ENCODE measurements around the gene TUBGCP6. TPM values are rescaled to one million over a fixed set of nuclear protein-coding genes. Genes with fewer than 3 reads are reported as not detected.
A peak's percentile ranks its signal among the peaks of the same experiment; 100 is the strongest.
"Not testable (repeated sequence)": the region's sequence is repeated elsewhere in the genome, so short reads cannot be mapped to it uniquely, and the experiment has no call there.

TUBGCP6 gene
- total RNA-seq, 2 experiments from 2014 or later = 62.9 to 71.4 TPM

DNA sequence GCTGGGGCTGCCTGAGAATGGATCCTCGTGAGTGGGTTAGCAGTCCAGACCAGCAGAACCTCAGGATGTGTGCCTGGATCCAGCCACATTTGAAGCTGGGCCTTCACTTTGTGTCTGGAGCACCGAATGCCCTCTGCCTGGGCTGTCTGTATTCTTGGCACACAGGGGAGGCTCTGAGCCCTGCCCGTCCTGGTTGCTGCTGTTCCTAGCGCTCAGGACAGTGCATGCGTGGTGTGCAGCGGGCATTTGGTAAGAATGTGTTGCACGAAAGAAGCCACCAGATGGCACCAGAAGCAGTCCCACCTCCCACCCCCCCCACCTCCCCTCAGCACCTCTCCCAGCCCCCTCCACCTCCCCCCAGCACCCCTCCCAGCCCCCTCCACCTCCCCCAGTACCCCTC is 29.5 kb upstream of the TUBGCP6 start:
- no peak overlapping the region for H3K4me3 Mint-ChIP-seq
- DNase-seq = peak; percentile 59
- POLR2A ChIA-PET = no interaction called here
- H3K36me3 Mint-ChIP-seq (ENCODE audit: low read depth) = no peaks in the 10 kb centered on the region
- H3K9me3 Mint-ChIP-seq = no peaks in the 10 kb centered on the region
- peaks cover 10% of the 10 kb centered on the region for H3K27me3 Mint-ChIP-seq
- peaks cover 13% of the 10 kb centered on the region for H3K4me1 Mint-ChIP-seq
- CTCF ChIA-PET = interaction anchor here (0.5 to 5.5 kb wide), 5 partner anchors 11 to 74 kb away, joined by 3 to 25 read pairs (median 3); partner anchors contain the start of genes HDAC10 and MAPK12
- no peak overlapping the region for H3K27ac Mint-ChIP-seq

DNA sequence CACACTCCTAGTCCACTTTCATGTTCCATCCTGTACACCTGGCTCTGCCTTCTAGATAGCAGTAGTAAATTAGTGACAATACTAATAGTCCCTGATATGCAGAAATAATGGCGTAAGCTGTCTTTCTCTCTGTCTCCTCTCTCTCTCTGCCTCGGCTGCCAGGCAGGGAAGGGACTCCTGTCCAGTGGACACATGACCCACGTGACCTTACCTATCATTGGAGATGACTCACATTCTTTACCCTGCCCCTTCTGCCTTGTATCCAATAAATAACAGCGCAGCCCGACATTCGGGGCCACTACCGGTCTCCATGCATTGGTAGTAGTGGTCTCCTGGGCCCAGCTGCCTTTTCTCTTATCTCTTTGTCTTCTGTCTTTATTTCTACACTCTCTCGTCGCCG is 29.0 kb upstream of the TUBGCP6 start:
- H3K36me3 Mint-ChIP-seq (ENCODE audit: low read depth); H3K27ac Mint-ChIP-seq; DNase-seq; POLR2A ChIA-PET; H3K9me3 Mint-ChIP-seq; H3K4me3 Mint-ChIP-seq: not testable (repeated sequence)
- Mint-ChIP-seq H3K27me3 (peaks cover 11% of the 10 kb centered on the region), H3K4me1 (peaks cover 14% of the 10 kb centered on the region)
- CTCF ChIA-PET = interaction anchor here (1.2 to 5.5 kb wide), 5 partner anchors 10 to 252 kb away, joined by 3 to 25 read pairs (median 5); partner anchors contain the start of genes HDAC10, MAPK12 and SCO2

DNA sequence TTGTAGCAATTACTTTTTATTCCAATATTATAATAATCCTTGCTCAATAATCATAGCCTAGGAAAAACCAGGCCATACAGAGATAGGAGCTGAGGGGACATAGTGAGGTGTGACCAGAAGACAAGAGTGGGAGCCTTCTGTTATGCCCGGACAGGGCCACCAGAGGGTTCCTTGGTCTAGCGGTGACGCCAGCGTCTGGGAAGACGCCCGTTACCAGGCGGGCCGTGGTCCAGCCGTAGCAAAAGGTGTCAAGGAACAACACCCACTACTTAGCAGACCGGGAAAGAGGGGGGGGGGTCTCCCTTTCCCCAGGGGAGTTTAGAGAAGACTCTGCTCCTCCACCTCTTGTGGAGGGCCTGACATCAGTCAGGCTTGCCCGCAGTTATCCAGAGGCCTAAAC is 28.5 kb upstream of the TUBGCP6 start:
- CTCF ChIA-PET = interaction anchor here (1.2 to 5.5 kb wide), 6 partner anchors 10 to 252 kb away, joined by 3 to 25 read pairs (median 4); partner anchors contain the start of genes HDAC10, MAPK12 and SCO2
- H3K27ac Mint-ChIP-seq; H3K9me3 Mint-ChIP-seq; DNase-seq; POLR2A ChIA-PET; H3K4me3 Mint-ChIP-seq; H3K36me3 Mint-ChIP-seq (ENCODE audit: low read depth): not testable (repeated sequence)
- peaks cover 14% of the 10 kb centered on the region for H3K4me1 Mint-ChIP-seq
- H3K27me3 Mint-ChIP-seq = peaks cover 13% of the 10 kb centered on the region

DNA sequence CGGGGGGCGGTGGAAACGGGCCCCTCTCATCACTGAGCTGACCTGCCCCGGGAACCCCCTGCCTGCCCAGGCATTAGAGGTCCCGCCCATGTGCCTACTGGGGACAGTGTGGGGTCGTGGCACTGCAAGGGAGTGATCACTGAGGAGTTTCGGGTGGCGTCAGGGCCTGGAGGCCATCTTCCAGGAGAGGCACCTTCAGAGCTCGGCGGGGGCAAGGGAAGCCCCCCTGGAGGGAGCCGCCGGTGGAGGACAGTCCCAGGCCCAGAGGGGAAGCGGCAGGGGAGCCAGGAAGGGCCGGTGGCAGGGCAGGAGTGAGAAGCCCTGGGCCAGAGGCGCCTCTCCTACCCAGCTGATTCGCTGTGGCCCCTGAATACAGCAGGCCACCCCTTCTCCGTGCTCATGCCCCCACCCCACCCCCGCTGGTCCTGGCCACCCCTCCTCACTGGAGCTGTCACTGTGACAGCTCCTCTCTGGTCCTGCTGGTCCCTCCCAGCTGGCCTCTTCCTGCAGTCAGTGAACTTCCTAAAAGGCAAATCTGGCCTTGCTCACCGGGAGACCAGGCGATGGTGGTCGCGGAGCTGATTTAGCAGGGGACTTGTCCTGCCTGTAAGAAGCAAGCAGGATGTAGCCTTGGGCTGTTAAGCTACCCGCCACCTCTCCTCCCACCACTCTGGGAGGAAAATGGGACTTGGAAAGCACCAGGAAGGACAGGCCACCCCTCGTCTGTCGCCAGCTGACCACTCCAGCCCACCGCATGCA is 27.4 kb upstream of the TUBGCP6 start:
- CTCF ChIA-PET = interaction anchor here (0.9 to 5.5 kb wide), 6 partner anchors 9 to 254 kb away, joined by 4 to 25 read pairs (median 4); partner anchors contain the start of genes HDAC10, MAPK12 and SCO2
- H3K4me1 Mint-ChIP-seq = peaks cover 18% of the 10 kb centered on the region
- DNase-seq = no peak
- no peak overlapping the region for H3K4me3 Mint-ChIP-seq
- POLR2A ChIA-PET = no interaction called here
- no peak overlapping the region for H3K27ac Mint-ChIP-seq
- H3K9me3 Mint-ChIP-seq = no peaks in the 10 kb centered on the region
- H3K36me3 Mint-ChIP-seq (ENCODE audit: low read depth) = no peaks in the 10 kb centered on the region
- H3K27me3 Mint-ChIP-seq = peaks cover 13% of the 10 kb centered on the region

DNA sequence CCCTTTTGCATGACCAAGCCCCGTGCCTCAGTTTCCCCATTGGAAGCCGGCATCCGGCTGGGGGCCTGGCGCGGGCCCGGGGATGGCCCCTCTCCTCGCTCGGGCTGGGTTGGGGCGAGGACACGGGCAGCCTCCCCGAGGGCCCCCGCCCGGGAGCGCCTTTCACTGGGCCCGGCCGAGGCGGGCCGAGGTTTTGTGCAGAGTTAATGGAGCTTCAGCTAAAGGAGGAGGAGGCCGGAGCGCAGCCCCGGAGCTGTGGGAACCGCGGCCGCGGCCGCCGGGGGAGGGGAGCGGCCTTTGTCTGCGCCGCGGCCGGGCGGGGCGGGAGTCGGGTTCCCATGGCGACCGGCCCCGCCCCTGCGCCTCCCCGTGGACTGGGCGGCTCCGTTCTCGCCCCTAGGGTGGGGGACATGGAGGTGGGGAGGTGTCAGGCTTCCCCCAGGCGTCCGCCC is 26.7 kb upstream of the TUBGCP6 start:
- no peak overlapping the region for H3K27ac Mint-ChIP-seq
- H3K9me3 Mint-ChIP-seq = no peaks in the 10 kb centered on the region
- H3K4me1 Mint-ChIP-seq = peaks cover 18% of the 10 kb centered on the region
- peaks cover 13% of the 10 kb centered on the region for H3K27me3 Mint-ChIP-seq
- no peak overlapping the region for H3K4me3 Mint-ChIP-seq
- H3K36me3 Mint-ChIP-seq (ENCODE audit: low read depth) = no peaks in the 10 kb centered on the region
- POLR2A ChIA-PET = no interaction called here
- peak; percentile 61 for DNase-seq
- CTCF ChIA-PET = interaction anchor here (5.5 kb wide), 1 partner anchor 8 kb away, joined by 25 read pairs; the partner anchor contains the start of gene MAPK12

DNA sequence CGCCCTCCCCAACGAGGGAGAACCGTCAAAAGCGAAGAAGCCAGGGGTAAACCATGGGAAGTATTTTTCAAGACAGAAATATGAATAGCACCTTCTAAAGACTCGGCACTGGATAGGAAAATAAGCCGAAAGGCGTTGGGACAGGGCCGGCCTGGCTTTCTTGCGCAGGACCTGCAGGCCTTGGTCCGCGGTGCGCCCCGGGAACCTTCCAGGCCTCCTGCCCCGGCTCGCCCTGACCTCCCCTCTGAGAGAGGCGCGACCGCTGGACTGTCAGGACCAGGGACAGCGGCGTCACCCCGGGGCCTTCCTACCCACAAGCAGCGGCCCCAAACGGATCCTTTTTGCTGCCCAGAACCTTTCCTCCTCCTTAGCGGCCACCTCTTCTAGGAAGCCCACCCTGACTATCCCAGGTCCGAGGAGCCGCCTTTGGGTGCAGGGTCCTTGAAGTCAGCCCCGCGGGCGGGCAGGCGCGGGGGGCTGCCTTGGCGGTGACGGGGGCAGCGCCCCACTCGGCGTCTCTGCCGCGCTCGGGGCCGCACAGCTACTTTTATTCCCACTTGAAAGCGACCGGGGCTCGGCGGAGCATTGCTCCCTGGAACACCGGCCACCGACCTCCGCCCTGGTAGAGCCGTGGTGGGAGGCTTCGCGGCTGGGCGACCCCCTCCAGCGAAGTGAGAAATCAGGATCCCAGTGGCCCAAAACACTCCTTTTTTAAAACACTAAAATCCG is 26.0 kb upstream of the TUBGCP6 start:
- Mint-ChIP-seq H3K27me3 (peaks cover 13% of the 10 kb centered on the region), H3K4me3 (peak overlapping the region; percentile 64), H3K36me3 (ENCODE audit: low read depth) (no peaks in the 10 kb centered on the region), H3K9me3 (no peaks in the 10 kb centered on the region), H3K27ac (no peak overlapping the region), H3K4me1 (peaks cover 17% of the 10 kb centered on the region)
- POLR2A ChIA-PET = no interaction called here
- CTCF ChIA-PET = no interaction called here
- peak; percentile 75 for DNase-seq

DNA sequence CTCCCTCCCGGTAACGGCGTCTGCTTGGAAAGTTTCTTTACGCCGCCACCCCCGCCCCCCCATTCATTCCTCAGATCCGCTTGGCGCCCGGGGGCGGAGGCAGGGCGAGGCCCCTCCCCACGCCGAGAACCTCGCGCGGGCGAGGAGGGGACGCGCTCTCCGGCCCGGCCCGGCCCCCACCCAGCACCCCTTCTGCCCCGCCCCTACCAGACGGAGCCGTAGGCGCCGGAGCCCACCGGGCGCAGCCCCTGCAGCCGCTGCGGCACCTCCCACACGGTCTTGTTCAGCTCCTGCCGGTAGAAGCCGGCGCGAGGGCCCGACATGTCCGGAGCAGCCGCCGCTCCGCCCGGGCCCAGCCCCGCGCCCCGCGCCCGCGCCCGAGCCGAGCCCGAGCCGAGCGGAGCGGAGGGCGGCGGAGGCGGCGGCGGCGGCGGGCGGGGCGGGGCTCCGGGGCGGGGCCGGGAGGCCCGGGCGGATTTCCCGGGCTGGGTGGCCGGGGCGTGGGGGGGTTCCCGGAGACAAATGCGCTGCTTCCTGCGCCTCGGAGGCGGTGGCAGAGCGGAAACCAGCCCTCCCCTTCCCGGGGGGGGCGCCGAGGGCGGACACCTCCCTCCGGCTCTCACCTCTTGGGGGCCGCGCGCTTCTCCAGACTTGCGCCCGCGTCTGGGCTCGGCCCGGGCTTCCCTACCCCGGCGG is 25.3 kb upstream of the TUBGCP6 start, which contains the start of gene MAPK11:
Gene MAPK11 (minus strand): TSS at position 411 of the 696 bp plus-strand sequence. CDS start 88 bp downstream, at position 323.
- H3K36me3 Mint-ChIP-seq (ENCODE audit: low read depth) = no peaks in the 10 kb centered on the region
- H3K4me3 Mint-ChIP-seq = peak within 1 kb of the TSS; percentile 70
- peaks cover 16% of the 10 kb centered on the region for H3K4me1 Mint-ChIP-seq
- ChIA-PET CTCF (interaction anchor here (1.1 kb wide), 1 partner anchor 72 kb away, joined by 3 read pairs; no protein-coding TSS in a partner anchor), POLR2A (no interaction called here)
- peaks cover 13% of the 10 kb centered on the region for H3K27me3 Mint-ChIP-seq
- no peaks in the 10 kb centered on the region for H3K9me3 Mint-ChIP-seq
- peak within 1 kb of the TSS; percentile 60 for H3K27ac Mint-ChIP-seq
- peak; percentile 74 for DNase-seq

DNA sequence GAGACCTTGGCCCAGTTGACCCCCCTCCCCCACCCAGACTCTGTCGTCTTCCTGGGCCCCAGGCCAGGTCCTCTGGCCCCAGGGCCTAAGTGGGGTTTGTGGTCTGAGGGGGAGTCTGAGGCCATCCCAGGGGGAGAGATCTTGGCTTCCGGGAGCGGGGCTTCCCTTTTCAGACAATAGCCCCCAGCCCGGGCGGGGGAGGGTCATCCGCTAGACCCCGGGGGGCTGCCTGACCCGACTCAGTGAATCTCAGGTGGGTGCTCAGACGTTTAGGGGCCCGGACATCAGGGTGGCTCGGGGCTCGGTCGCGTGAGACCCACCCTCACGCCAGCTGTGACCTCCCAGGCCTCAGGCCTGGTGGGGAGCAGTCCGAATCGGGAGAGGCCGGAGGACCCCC is 24.7 kb upstream of the TUBGCP6 start:
- H3K36me3 Mint-ChIP-seq (ENCODE audit: low read depth) = no peaks in the 10 kb centered on the region
- peaks cover 13% of the 10 kb centered on the region for H3K27me3 Mint-ChIP-seq
- peak overlapping the region; percentile 70 for H3K4me3 Mint-ChIP-seq
- CTCF ChIA-PET = interaction anchor here (1.1 kb wide), 2 partner anchors 33 to 72 kb away, joined by 3 to 4 read pairs; no protein-coding TSS in a partner anchor
- POLR2A ChIA-PET = no interaction called here
- DNase-seq = no peak
- no peaks in the 10 kb centered on the region for H3K9me3 Mint-ChIP-seq
- H3K4me1 Mint-ChIP-seq = peaks cover 16% of the 10 kb centered on the region
- H3K27ac Mint-ChIP-seq = peak overlapping the region; percentile 60

DNA sequence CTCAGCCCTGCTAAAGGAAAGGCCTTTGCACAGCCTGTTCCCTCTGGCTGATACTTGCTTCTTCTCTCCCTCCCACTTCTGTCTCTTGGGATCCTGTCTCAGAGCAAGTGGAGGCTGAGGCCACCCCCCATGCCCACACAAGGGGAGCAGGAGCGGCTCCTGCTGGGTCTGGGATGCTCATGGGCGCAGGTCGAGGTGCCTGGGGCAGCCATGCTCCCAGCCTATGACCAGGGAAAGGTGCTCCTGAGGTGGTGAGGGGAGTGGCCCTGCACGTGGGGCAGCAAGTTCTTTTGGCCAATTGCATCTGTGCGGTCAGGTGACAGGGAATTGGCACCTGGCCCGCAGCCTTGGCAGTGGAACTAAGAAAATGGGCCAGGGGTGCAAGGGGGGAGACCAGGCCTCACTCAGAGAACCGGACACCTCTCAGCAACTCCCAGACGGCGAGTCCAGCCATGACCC is 23.9 kb upstream of the TUBGCP6 start:
- Mint-ChIP-seq H3K36me3 (ENCODE audit: low read depth) (no peaks in the 10 kb centered on the region), H3K4me3 (peak overlapping the region; percentile 70), H3K27ac (no peak overlapping the region), H3K4me1 (peaks cover 16% of the 10 kb centered on the region), H3K9me3 (no peaks in the 10 kb centered on the region), H3K27me3 (peaks cover 13% of the 10 kb centered on the region)
- POLR2A ChIA-PET = no interaction called here
- CTCF ChIA-PET = interaction anchor here (1.1 to 1.6 kb wide), 2 partner anchors 32 to 73 kb away, joined by 4 to 5 read pairs; no protein-coding TSS in a partner anchor
- DNase-seq = no peak

DNA sequence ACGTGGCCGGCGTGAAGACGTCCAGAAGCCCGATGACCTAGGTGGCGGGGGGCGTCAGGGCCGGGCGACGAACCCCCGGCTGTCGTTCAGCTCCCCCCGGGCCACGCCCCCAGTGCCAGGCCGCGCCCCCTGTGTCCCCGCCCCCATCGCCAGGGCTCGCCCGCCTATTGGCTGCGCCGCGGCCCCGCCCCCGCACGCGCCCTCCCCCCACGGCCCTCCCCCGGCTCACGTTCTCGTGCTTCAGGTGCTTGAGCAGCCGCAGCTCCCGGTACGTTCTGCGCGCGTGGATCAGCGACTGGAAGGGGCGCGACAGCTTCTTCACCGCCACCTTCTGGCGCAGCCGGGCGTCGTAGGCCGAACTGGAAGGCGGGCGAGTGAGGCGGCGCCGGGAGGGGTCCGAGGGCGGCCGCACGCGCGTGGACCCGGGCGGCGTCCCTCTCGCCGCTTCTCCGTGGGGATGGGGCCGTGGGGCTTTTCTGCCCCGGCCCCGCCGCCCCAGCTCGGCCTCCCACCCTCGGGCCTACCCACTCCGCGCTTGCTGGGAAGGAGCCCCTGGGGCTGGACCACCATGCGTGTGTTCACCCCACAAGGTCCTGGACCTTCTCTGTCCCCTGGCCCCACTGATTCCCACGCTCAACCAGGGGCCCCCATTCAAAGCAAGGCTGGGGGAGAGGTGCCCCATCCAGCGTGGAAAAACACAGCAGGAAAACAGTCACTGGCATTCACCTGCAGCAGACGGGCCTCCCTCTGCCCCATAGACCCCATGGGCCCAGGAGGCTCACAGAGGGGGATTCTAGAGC is 23.0 kb upstream of the TUBGCP6 start:
- CTCF ChIA-PET = interaction anchor here (1.6 kb wide), 2 partner anchors 9 to 74 kb away, joined by 5 read pairs; no protein-coding TSS in a partner anchor
- DNase-seq = peak; percentile 57
- Mint-ChIP-seq H3K36me3 (ENCODE audit: low read depth) (no peaks in the 10 kb centered on the region), H3K4me1 (peaks cover 14% of the 10 kb centered on the region), H3K9me3 (no peaks in the 10 kb centered on the region), H3K27me3 (peaks cover 14% of the 10 kb centered on the region), H3K4me3 (peak overlapping the region; percentile 25), H3K27ac (no peak overlapping the region)
- POLR2A ChIA-PET = no interaction called here

DNA sequence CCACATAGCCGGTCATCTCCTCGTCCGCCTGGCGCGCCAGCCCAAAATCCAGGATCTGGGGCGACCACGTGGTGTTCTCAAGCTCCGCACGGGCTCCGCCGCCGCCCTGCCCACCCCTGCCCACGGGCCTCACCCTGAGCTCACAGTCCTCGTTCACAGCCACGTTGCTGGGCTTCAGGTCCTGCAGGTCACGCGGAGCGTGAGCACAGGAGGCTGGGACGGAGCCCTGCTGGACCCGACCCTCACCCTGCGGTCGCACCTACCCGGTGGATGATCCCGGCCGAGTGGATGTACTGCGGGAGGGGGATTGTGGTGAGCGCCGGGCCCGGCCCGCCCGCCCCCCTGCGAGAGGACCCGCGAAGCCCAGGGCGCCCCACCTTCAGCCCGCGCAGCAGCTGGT is 22.2 kb upstream of the TUBGCP6 start:
- no peaks in the 10 kb centered on the region for H3K9me3 Mint-ChIP-seq
- H3K36me3 Mint-ChIP-seq (ENCODE audit: low read depth) = no peaks in the 10 kb centered on the region
- no peak for DNase-seq
- no peak overlapping the region for H3K4me3 Mint-ChIP-seq
- H3K27me3 Mint-ChIP-seq = peaks cover 14% of the 10 kb centered on the region
- ChIA-PET POLR2A (no interaction called here), CTCF (interaction anchor here (1.6 kb wide), 1 partner anchor 10 kb away, joined by 5 read pairs; no protein-coding TSS in a partner anchor)
- H3K27ac Mint-ChIP-seq = no peak overlapping the region
- H3K4me1 Mint-ChIP-seq = peaks cover 17% of the 10 kb centered on the region
